GM18951 (cell line): ENCODE data around the gene PHAF1.
"Not testable (repeated sequence)": the region's sequence is repeated elsewhere in the genome, so short reads cannot be mapped to it uniquely, and the experiment has no call there.

ENCODE experiments used
- POLR2A ChIP-seq: IDR thresholded peaks from 4 replicates; pipeline ENCODE4 v1.6.1; 2011; ENCODE audit warnings: mild to moderate bottlenecking; ENCODE audit not compliant: insufficient read length, insufficient read depth; ENCODE audit errors: extremely low read depth
- in situ Hi-C: fragments of 300-500 bp; cut with MboI; formaldehyde crosslinking; loops from one replicate; pipeline ENCODE4 v1.12.0; 2022; ENCODE audit warnings: low sequenced_read_pairs, mixed read lengths, inconsistent platforms; ENCODE audit not compliant: unreplicated experiment

The PHAF1 gene

DNA sequence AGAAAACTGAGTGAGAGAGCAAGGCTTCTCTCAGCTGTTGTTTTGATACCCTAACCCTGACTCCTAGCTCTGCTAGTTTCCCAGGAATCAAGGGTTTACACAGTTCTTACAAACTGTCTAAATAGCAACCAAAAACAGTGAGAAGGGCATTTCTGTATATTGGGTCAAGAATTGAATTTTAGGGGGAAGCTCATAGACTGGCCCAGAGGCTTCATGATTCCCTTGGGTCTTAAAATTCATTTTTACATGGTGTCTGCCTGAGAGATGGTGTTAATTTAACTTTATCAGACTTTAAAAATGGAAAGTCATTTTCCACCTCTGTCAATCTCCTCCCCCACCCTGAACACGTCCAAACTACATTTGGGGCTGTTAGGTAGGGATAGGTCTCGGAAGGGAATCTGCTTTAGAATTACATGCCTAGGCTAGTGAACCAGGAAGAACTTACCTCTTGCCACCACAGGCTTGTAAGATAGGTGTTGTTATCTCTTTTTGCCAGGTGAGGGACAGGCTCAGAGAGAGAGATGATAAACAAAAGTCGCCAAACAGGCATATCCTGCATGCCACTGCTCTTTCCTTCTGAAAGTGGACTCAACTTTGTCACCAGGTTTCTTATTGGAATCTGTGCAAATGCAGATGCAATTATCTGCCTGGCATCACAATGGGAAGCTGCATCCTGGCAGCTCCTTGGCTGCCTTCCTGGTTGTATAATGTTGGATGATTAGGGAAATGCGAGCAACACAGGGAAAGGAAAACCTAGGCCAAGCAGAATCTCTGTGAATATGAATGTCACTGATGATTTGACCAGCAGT is 3.1 kb downstream of the PHAF1 start:
- TF ChIP-seq POLR2A, result no peak
- in situ Hi-C loops, result no loop called here

DNA sequence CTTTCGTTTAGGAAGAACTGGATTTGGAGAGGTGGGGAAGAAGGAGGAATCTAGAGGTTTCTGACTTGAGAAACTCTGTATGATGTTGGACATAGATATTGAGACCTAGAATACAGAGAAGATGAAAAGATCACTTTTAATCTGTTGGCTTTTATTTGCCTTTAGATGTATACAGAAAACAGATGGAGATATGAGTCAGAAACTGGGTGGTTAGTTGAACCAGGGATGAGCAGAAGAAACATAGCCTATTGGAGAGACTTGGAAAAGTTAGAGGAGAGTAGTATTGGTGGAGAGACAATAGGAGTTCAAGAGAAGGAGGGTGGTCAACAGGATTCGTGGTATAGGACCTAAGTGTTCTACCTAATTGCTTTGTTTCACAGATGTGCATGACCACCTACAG is 5.1 kb downstream of the PHAF1 start:
- in situ Hi-C loops, result no loop called here

DNA sequence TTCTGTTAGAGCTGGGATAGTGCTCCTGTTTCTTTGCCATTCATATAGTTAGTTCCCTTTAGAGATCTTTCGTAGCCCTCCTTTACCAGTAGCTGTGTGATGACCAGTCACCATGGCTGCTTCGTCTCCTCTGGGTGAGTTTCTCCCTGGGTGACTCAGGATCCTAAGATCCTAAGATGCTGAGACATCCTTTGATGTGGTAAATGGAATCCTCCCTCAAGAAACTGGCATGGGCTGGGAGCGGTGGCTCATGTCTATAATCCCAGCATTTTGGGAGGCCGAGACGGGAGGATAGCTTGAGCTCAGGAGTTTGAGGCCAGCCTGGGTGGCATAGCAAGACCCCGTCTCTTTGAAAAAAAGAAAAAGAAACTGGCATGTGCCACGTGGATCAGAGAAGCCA is 5.9 kb downstream of the PHAF1 start:
- in situ Hi-C loops, result no loop called here
- TF ChIP-seq POLR2A, result no peak

More for the DNA sequence above, 5.1 kb downstream of the PHAF1 start:
- TF ChIP-seq POLR2A, result no peak

DNA sequence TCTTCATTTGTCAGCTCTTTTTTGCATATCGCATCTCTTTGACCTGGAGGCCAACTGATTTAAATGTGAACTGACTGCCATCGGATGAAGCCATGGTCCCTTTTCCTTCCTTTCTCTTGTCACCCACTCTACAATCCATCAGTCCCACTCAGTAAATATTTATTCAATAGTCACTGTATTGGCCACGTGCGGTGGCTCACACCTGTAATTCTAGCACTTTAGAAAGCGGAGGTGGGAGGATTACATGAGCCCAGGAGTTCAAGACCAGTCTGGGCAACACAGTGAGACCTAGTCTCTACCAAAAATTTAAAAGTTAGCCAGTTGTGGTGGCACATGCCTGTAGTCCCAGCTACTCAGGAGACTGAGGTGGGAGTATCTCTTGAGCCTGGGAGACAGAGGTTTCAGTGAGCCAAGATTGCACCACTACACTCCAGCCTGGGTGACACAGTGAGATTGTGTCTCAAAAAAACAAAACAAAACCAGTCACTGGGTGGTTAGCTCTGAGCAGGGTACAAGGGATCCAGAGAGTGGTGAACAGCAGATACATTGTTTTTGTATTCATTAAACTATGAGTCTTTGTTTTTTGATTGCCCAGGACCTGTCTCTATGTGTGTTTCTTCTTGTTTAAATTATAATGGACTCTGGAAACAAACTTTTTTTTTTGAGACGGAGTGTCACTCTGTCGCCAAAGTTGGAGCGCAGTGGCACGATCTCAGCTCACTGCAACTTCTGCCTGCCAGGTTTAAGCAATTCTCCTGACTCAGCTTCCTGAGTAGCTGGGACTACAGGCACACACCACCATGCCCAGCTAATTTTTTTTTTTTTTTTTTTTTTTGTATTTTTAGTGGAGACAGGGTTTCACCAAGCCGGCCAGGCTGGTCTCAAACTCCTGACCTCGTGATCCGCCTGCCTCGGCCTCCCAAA is 6.9 kb downstream of the PHAF1 start:
- in situ Hi-C loops, result no loop called here
- TF ChIP-seq POLR2A, result no peak

DNA sequence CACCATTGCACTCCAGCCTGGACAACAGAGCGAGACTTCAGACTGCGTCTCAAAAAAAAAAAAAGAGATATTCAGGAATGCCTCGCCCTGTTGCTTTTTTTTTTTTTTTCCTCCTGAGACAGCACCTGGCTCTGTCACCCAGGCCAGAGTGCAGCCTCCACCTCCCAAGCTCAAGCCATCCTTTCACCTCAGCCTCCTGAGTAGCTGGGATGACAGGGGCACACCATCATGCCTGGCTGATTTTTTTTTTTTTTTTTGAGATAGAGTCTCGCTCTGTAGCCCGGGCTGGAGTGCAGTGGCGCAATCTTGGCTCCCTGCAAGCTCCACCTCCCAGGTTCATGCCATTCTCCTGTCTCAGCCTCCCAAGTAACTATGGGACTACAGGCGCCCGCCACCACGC is 8.0 kb downstream of the PHAF1 start:
- in situ Hi-C loops, result no loop called here
- no peak for TF ChIP-seq POLR2A

DNA sequence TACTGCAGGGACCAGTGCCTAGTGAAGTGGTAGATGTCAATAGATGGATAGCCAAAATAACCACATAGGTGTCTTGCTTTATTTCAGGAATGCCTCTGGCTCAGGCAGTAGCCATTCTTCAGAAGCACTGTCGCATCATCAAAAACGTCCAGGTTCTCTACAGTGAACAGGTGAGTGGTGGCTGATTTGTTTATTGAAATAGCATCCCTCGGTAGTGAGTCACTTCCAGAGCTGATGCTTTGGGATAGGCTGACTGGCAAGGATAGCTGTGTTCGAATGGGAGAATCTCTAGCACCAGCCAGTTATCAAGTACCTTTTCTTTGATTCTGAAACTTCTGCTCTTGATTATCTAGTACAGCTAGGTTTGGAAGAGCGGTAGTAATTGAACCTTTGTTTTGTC is 10.3 kb downstream of the PHAF1 start:
- no peak for TF ChIP-seq POLR2A
- in situ Hi-C loops, result no loop called here

DNA sequence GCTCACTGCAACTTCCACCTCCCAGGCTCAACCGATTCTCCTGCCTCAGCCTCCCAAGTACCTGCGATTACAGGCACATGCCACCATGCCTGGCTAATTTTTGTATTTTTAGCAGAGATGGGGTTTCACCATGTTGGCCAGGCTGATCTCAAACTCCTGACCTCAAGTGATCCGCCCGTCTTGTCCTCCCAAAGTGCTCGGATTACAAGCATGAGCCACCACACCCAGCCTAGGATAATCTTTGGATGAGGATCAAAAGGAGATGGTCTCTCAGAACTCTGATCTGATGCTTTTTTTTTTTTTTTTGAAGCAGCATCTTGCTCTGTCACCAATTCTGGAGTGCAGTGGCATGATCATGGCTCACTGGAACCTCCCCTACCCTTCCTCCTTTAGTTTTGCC is 13.1 kb downstream of the PHAF1 start:
- in situ Hi-C loops, result not testable (repeated sequence)

DNA sequence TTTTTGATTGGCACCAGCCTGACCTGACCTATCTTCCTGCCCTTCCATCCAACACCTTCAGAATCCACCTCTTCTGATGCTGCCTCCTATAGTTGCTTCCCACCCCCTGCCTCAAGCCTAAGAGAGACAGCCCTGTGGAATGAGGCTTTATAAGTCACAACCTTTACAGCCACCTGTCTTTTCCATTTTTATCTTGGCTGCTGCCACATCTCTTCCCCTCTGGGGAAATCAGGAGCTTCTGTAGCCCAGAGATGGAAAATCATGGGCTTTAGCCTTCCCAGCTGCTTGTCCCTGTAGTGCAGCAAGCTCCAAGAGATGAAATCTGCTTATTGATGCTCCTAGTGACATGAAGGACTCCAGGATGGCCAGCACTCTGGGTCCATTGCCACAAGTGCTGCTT is 18.7 kb downstream of the PHAF1 start:
- no peak for TF ChIP-seq POLR2A
- in situ Hi-C loops, result no loop called here

DNA sequence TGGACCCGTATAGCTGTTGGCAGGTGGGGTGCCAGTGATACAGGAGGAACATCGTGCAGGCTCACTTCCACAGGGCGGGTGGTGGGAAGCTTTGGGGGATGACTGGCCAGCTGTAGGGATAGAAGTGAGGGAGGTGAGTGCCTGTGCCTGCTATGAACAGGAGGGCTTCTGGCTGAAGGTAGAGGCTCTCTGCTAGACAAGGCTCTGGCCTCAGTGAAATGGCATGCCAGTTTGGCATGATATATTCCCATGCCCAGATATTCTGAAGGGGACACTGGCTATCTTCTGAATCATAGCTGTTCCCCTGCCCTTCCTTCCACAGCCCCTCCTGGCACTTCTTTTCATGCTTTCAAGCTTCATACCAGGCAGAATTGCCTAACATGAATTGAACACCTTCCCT is 19.1 kb downstream of the PHAF1 start:
- TF ChIP-seq POLR2A, result no peak
- in situ Hi-C loops, result no loop called here

DNA sequence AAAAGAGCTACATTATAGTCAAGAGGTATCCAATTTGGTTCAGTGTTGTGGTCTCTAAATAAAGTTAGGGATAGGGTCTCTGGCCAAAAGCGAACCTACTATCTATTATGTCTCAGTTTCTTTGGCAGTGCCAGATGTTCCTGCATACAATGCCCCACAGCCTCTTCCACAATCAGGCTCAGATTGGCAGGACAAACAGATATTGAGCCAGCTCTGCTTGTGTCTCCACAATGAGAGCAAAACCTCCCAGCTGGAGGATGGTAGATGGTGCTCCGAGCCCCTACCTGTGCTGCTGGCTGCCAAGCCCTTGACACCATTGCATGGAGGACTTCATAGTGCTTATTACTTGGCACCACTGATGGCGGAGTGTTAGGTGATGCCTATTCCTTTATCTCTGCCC is 19.7 kb downstream of the PHAF1 start:
- TF ChIP-seq POLR2A, result no peak
- in situ Hi-C loops, result no loop called here

DNA sequence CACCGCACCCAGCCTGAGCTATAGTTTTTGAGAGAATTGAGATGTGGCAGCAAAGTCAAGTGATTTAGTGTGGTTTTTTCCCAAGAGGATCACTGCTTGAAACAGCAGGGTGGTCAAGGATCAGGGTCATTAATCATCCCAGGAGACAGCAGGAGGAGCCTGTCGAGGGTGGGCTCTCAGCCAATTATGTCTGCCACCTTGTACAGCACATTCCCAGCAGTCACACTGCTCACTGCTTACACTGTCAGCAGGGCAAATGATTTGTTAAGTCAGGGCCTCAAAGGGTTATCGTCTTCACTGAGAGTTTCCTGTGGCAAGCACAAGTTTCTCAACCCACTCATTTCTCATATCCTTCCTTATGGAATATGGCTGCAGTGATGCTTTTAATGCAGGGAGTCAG is 27.9 kb downstream of the PHAF1 start:
- in situ Hi-C loops, result no loop called here
- TF ChIP-seq POLR2A, result no peak

DNA sequence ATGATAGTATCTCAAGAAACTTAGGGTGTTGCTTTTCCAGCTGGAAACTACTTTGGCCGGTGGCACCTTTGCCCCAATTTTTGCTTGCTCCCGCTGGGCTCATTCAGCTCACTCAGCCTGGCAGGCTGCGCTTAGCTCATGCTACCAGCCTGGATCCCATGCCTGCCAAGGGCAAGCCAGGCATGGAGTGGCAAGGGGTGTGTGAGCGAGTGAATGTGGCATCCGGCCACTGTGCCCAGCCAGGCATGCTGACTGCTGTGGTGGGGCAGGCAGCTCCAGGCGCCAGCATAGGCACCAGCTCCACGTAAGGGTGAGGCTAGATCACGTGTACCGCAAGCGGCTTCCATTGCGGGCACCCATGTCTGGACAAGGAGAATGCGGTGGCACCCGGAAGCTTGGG is 31.6 kb downstream of the PHAF1 start:
- in situ Hi-C loops, result no loop called here

DNA sequence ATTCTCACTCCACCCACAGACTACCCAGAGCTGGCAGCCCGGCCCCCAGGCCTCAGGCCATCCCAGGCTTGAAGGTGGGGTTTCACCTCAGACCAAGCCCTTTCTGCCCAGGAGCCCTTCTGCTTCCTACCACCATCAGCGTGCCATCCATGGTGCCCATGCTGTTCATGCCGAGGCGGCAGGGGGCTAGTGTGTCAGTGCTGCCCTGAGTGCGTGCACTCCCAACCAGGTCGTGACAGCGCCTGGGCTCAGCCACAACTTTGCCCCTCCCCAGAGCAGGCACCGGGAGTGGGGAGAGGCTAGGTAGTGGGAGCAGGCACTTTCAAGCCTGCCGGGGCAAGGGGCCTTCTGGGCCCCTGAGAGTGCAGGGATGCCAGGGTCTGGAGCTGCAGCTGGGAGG is 32.6 kb downstream of the PHAF1 start:
- in situ Hi-C loops, result no loop called here
- no peak for TF ChIP-seq POLR2A

More for the DNA sequence above, 31.6 kb downstream of the PHAF1 start:
- TF ChIP-seq POLR2A, result no peak

DNA sequence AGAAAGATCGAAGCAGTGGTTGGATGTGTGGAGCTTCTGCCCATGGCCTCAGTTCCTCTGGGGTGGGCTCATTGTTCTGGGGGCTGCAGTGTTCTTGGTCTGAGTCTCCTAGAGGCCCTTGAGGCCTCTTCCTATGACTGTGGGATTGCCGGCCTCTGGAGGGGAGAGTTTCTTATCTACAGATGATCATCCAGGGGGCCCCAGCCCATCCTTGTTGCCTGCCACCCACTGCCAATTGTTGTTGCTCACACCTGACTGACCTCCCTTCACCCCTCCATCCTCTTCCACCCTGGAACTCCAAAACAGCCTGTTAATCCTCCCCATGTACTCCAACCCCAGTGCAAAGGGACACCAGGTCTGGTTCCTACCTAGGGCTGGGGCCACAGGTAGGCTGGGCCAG is 35.2 kb downstream of the PHAF1 start:
- in situ Hi-C loops, result no loop called here
- no peak for TF ChIP-seq POLR2A
